Activated CD8-positive, alpha-beta memory T cell treated with anti-CD3 and anti-CD28 coated beads for 36 hours (primary cell): Measurements from ENCODE around the gene ARL2. TPM values are rescaled to one million over a fixed set of nuclear protein-coding genes. Genes with fewer than 3 reads are reported as not detected.

Experiments used
- CTCF ChIA-PET: fragments of 350-600 bp; sonication (Branson Sonifier 250); formaldehyde crosslinking; loops from one replicate; lab custom pipeline; 2021; ENCODE audit warnings: antibody characterized with exemption; lab: Charles Lee
- POLR2A ChIA-PET: fragments of 350-600 bp; sonication (Branson Sonifier 250); formaldehyde crosslinking; loops from one replicate; lab custom pipeline; 2021; ENCODE audit warnings: antibody characterized with exemption; lab: Charles Lee
- total RNA-seq, 2 experiments: library from RNA; stranded (reverse); gene quantifications; one replicate each; pipeline ENCODE4 v1.2.3, GENCODE V29; 2021

Gene ARL2
- total RNA-seq, 2 experiments from 2014 or later: 134 to 138 TPM

- CTCF ChIA-PET: no interaction called here
- POLR2A ChIA-PET: no interaction called here
Measured at GRCh38 chr11:65035579-65035978, 21.6 kb downstream of the ARL2 start.

GRCh38 chr11:65036931-65037330 is 23.0 kb downstream of the ARL2 start:
- POLR2A ChIA-PET: interaction anchor here (0.8 kb wide), 1 partner anchor 178 kb away, joined by 3 read pairs; no protein-coding TSS in a partner anchor
- CTCF ChIA-PET: no interaction called here

- ChIA-PET CTCF (interaction anchor here (1.0 to 2.3 kb wide), 6 partner anchors 10 to 179 kb away, joined by 3 to 10 read pairs (median 3); partner anchors contain the start of genes ARL2 and SNX15), POLR2A (no interaction called here)
Measured at GRCh38 chr11:65040520-65040846, 26.5 kb downstream of the ARL2 start.

- POLR2A ChIA-PET: no interaction called here
- CTCF ChIA-PET: interaction anchor here (0.6 to 2.3 kb wide), 9 partner anchors 9 to 179 kb away, joined by 3 to 10 read pairs (median 3); partner anchors contain the start of genes ARL2, CAPN1, FAU and MRPL49
Measured at GRCh38 chr11:65040847-65041622, 27.1 kb downstream of the ARL2 start, which contains the start of gene SAC3D1. Gene SAC3D1, plus strand, starts transcription at chr11:65041210. Its CDS starts 83 bp downstream, at chr11:65041293.

GRCh38 chr11:65042891-65043290 is 28.9 kb downstream of the ARL2 start:
- POLR2A ChIA-PET: no interaction called here
- CTCF ChIA-PET: interaction anchor here (0.7 to 1.2 kb wide), 2 partner anchors 28 to 68 kb away, joined by 3 read pairs; no protein-coding TSS in a partner anchor

GRCh38 chr11:65043881-65044501 is 30.0 kb downstream of the ARL2 start:
- CTCF ChIA-PET: no interaction called here
- POLR2A ChIA-PET: no interaction called here

- CTCF ChIA-PET: interaction anchor here (0.7 kb wide), 1 partner anchor 32 kb away, joined by 3 read pairs; the partner anchor contains the start of gene ARL2
Measured at GRCh38 chr11:65045061-65045460, 31.1 kb downstream of the ARL2 start.

GRCh38 chr11:65045728-65046127 is 31.8 kb downstream of the ARL2 start:
- ChIA-PET CTCF (interaction anchor here (0.6 to 0.7 kb wide), 2 partner anchors 32 to 119 kb away, joined by 3 read pairs; partner anchors contain the start of gene ARL2), POLR2A (no interaction called here)

More at GRCh38 chr11:65045061-65045460, 31.1 kb downstream of the ARL2 start:
- POLR2A ChIA-PET: interaction anchor here (0.6 kb wide), 1 partner anchor 32 kb away, joined by 3 read pairs; no protein-coding TSS in a partner anchor

GRCh38 chr11:65047581-65048422 is 33.8 kb downstream of the ARL2 start:
- CTCF ChIA-PET: interaction anchor here (0.8 kb wide), 1 partner anchor 34 kb away, joined by 3 read pairs; the partner anchor contains the start of gene ARL2
- POLR2A ChIA-PET: no interaction called here

GRCh38 chr11:65051398-65051858 is 37.5 kb downstream of the ARL2 start:
- CTCF ChIA-PET: interaction anchor here (1.0 to 1.9 kb wide), 2 partner anchors 11 to 32 kb away, joined by 3 to 6 read pairs; partner anchors contain the start of gene SAC3D1
- POLR2A ChIA-PET: no interaction called here

GRCh38 chr11:65053827-65054508 is 40.0 kb downstream of the ARL2 start:
- POLR2A ChIA-PET: interaction anchor here (0.6 kb wide), 1 partner anchor 328 kb away, joined by 14 read pairs; no protein-coding TSS in a partner anchor
- CTCF ChIA-PET: interaction anchor here (0.8 kb wide), 1 partner anchor 41 kb away, joined by 6 read pairs; no protein-coding TSS in a partner anchor

GRCh38 chr11:65055538-65055937 is 41.6 kb downstream of the ARL2 start:
- ChIA-PET CTCF (no interaction called here), POLR2A (no interaction called here)

GRCh38 chr11:65056999-65057398 is 43.0 kb downstream of the ARL2 start:
- CTCF ChIA-PET: no interaction called here
- POLR2A ChIA-PET: interaction anchor here (1.1 kb wide), 1 partner anchor 39 kb away, joined by 5 read pairs; the partner anchor contains the start of gene VPS51

- POLR2A ChIA-PET: interaction anchor here (1.1 kb wide), 1 partner anchor 39 kb away, joined by 5 read pairs; the partner anchor contains the start of gene VPS51
- CTCF ChIA-PET: no interaction called here
Measured at GRCh38 chr11:65057526-65057925, 43.6 kb downstream of the ARL2 start.

- ChIA-PET POLR2A (no interaction called here), CTCF (interaction anchor here (0.6 kb wide), 1 partner anchor 107 kb away, joined by 3 read pairs; no protein-coding TSS in a partner anchor)
Measured at GRCh38 chr11:65058012-65058411, 44.1 kb downstream of the ARL2 start.

GRCh38 chr11:65058419-65059054 is 44.6 kb downstream of the ARL2 start, which contains the start of gene NAALADL1:
Gene NAALADL1, minus strand, starts transcription at chr11:65058553. Its CDS starts 32 bp downstream, at chr11:65058521.
- POLR2A ChIA-PET: no interaction called here
- CTCF ChIA-PET: interaction anchor here (0.6 kb wide), 1 partner anchor 107 kb away, joined by 3 read pairs; no protein-coding TSS in a partner anchor

- ChIA-PET CTCF (interaction anchor here (0.6 kb wide), 1 partner anchor 34 kb away, joined by 4 read pairs; no protein-coding TSS in a partner anchor), POLR2A (no interaction called here)
Measured at GRCh38 chr11:65059523-65059922, 45.6 kb downstream of the ARL2 start.
